ENCODE measurements around the gene IMMP2L.
A peak's percentile ranks its signal among the peaks of the same experiment; 100 is the strongest.

Gene IMMP2L

GRCh38 chr7:110767550-110768110 lies 794.7 kb downstream of the IMMP2L start:
- Mint-ChIP-seq H3K9me3 (no peaks in the 10 kb centered on the region), H3K4me3 (no peak overlapping the region), H3K4me1 (peaks cover 16% of the 10 kb centered on the region), H3K36me3 (ENCODE audit: low read depth) (no peaks in the 10 kb centered on the region), H3K27ac (peak overlapping the region in 1 of 3 experiments; percentile 12), H3K27me3 (ENCODE audit: low read depth) (no peaks in the 10 kb centered on the region)
- TF ChIP-seq CTCF (IDR thresholded peaks at IDR 0.05; ENCODE audit: unreplicated experiment in 3 of 3) = no peak

DNA sequence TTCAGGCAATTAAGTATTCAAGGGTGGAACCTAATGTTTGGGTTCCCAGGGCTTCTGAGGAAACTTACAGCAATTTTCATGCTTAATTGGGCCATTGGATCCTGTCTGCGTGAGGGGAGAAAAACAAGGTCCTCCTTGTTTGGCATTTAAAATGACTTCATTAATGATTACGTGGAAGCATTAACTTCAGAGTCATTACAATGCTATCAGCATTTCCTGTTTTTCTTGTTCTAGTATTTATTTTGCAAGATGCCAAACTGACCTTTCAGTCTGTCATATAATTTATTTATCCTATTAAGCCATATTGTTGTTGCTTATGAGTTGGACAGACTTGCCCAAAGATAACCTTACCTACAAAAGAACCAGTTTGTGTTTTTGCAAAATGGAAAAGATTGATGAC lies 795.4 kb downstream of the IMMP2L start:
- no peak for TF ChIP-seq CTCF (IDR thresholded peaks at IDR 0.05; ENCODE audit: unreplicated experiment in 3 of 3)

DNA sequence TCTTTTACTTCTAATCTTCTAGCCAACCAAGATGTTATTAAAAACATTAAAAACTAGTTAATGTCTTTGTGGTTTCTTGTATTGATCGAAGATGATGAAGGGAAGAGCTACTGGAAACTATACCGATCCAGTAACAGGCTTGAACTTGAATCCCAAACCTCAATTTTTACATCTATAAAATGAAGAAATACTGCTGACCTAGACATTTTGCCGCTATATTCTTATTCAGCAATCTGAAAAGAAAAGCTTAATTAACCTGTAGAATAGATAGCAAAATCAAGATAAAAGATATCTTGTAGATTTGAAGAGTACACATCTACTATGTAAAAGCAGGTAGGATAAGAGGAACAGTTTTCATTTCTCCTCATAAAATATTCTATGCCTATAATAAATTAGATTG lies 797.4 kb downstream of the IMMP2L start:
- no peak overlapping the region for H3K4me3 Mint-ChIP-seq
- no peaks in the 10 kb centered on the region for H3K9me3 Mint-ChIP-seq
- no peak for TF ChIP-seq CTCF (IDR thresholded peaks at IDR 0.05; ENCODE audit: unreplicated experiment in 3 of 3)
- no peak overlapping the region for H3K27ac Mint-ChIP-seq
- H3K36me3 Mint-ChIP-seq (ENCODE audit: low read depth) = no peaks in the 10 kb centered on the region
- H3K4me1 Mint-ChIP-seq = peaks cover 24% of the 10 kb centered on the region
- no peaks in the 10 kb centered on the region for H3K27me3 Mint-ChIP-seq (ENCODE audit: low read depth)

More for the DNA sequence above, 795.4 kb downstream of the IMMP2L start:
- Mint-ChIP-seq H3K27me3 (ENCODE audit: low read depth) (no peaks in the 10 kb centered on the region), H3K27ac (no peak overlapping the region), H3K36me3 (ENCODE audit: low read depth) (no peaks in the 10 kb centered on the region), H3K4me1 (peaks cover 20% of the 10 kb centered on the region), H3K9me3 (no peaks in the 10 kb centered on the region), H3K4me3 (no peak overlapping the region)

- H3K4me3 Mint-ChIP-seq = peak overlapping the region in 2 of 3 experiments; percentile 14 to 48
- peaks cover 35% of the 10 kb centered on the region for H3K4me1 Mint-ChIP-seq
- no peaks in the 10 kb centered on the region for H3K27me3 Mint-ChIP-seq (ENCODE audit: low read depth)
- no peaks in the 10 kb centered on the region for H3K36me3 Mint-ChIP-seq (ENCODE audit: low read depth)
- H3K27ac Mint-ChIP-seq = peak overlapping the region; percentile 89 to 97 (median 91)
- no peak for TF ChIP-seq CTCF (IDR thresholded peaks at IDR 0.05; ENCODE audit: unreplicated experiment in 3 of 3)
- no peaks in the 10 kb centered on the region for H3K9me3 Mint-ChIP-seq
Measured at GRCh38 chr7:110762546-110763225, 799.6 kb downstream of the IMMP2L start.

DNA sequence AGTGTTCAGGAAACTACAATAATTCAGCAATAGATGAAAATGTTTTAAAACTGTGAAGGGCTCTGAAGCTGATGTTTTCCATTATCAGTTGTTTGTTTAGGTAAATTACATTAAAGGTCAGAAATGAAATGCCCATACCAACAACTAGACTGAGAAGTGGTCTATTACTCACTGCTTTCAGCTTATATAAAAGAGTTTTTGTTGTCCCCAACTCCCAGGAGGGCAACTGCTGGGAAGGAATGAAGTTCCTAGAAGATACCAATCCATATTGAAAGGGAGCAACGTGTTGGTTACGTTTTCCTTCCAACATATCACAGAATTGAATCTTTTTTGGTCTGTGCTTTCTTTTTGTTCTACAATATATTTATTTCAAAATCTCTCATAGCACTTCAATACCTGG lies 802.0 kb downstream of the IMMP2L start:
- H3K36me3 Mint-ChIP-seq (ENCODE audit: low read depth) = no peaks in the 10 kb centered on the region
- H3K9me3 Mint-ChIP-seq = no peaks in the 10 kb centered on the region
- H3K27ac Mint-ChIP-seq = peak overlapping the region in 2 of 3 experiments; percentile 49 to 61
- no peak for TF ChIP-seq CTCF (IDR thresholded peaks at IDR 0.05; ENCODE audit: unreplicated experiment in 3 of 3)
- peaks cover 32% of the 10 kb centered on the region for H3K4me1 Mint-ChIP-seq
- no peaks in the 10 kb centered on the region for H3K27me3 Mint-ChIP-seq (ENCODE audit: low read depth)
- no peak overlapping the region for H3K4me3 Mint-ChIP-seq

GRCh38 chr7:110759069-110759468 lies 803.2 kb downstream of the IMMP2L start:
- no peak for TF ChIP-seq CTCF (IDR thresholded peaks at IDR 0.05; ENCODE audit: unreplicated experiment in 3 of 3)
- H3K9me3 Mint-ChIP-seq = no peaks in the 10 kb centered on the region

More at GRCh38 chr7:110759069-110759468, 803.2 kb downstream of the IMMP2L start:
- Mint-ChIP-seq H3K27ac (peak overlapping the region in 1 of 3 experiments; percentile 49), H3K4me3 (no peak overlapping the region), H3K36me3 (ENCODE audit: low read depth) (no peaks in the 10 kb centered on the region), H3K27me3 (ENCODE audit: low read depth) (no peaks in the 10 kb centered on the region), H3K4me1 (peaks cover 32% of the 10 kb centered on the region)
